ENCODE measurements around the gene EHHADH. TPM values are rescaled to one million over a fixed set of nuclear protein-coding genes. Genes with fewer than 3 reads are reported as not detected.

EHHADH gene
- total RNA-seq, 1 experiment from 2014 or later, result 4.2 TPM

GRCh38 chr3:185187391-185187790, 66.5 kb downstream of the EHHADH start:
- Mint-ChIP-seq H3K4me1 (no peaks in the 10 kb centered on the region), H3K36me3 (no peaks in the 10 kb centered on the region), H3K27ac (peak overlapping the region; percentile 7; the same call in 1 of the 2 replicates), H3K27me3 (ENCODE audit: low read depth) (no peaks in the 10 kb centered on the region), H3K9me3 (no peaks in the 10 kb centered on the region), H3K4me3 (no peak overlapping the region)
- ATAC-seq (no peak), DNase-seq (ENCODE audit: low spot score) (no peak)
- POLR2A ChIA-PET, result no interaction called here
- CTCF ChIA-PET, result interaction anchor here (0.8 to 2.2 kb wide), 2 partner anchors 11 to 13 kb away, joined by 3 to 8 read pairs; no protein-coding TSS in a partner anchor
- no peak for TF ChIP-seq PRRX2 (CRISPR knock-in tag; IDR thresholded peaks at IDR 0.05)
- no peak for TF ChIP-seq IRF1 (CRISPR knock-in tag; IDR thresholded peaks at IDR 0.05)
- TF ChIP-seq OVOL2 (CRISPR knock-in tag; IDR thresholded peaks at IDR 0.05; ENCODE audit: borderline replicate concordance), result no peak

GRCh38 chr3:185176750-185177359, 77.0 kb downstream of the EHHADH start:
- no peak overlapping the region for H3K4me3 Mint-ChIP-seq
- TF ChIP-seq ZNF281 (CRISPR knock-in tag; IDR thresholded peaks at IDR 0.05) (no peak), ZNF532 (CRISPR knock-in tag; IDR thresholded peaks at IDR 0.05; ENCODE audit: borderline replicate concordance) (no peak), ATF1 (CRISPR knock-in tag; IDR thresholded peaks at IDR 0.05) (no peak), PRRX2 (CRISPR knock-in tag; IDR thresholded peaks at IDR 0.05) (no peak), CTCF (IDR thresholded peaks at IDR 0.05) (peak; percentile 50; the same call in 1 of the 2 replicates), NFATC4 (CRISPR knock-in tag; IDR thresholded peaks at IDR 0.05) (no peak)
- H3K4me1 Mint-ChIP-seq, result peaks cover 25% of the 10 kb centered on the region
- no peak overlapping the region for H3K27ac Mint-ChIP-seq
- no peaks in the 10 kb centered on the region for H3K27me3 Mint-ChIP-seq (ENCODE audit: low read depth)
- H3K9me3 Mint-ChIP-seq, result no peaks in the 10 kb centered on the region
- CTCF ChIA-PET, result interaction anchor here (0.6 to 2.0 kb wide), 18 partner anchors 11 to 616 kb away, joined by 3 to 48 read pairs (median 4); partner anchors contain the start of gene EPHB3
- DNase-seq (ENCODE audit: low spot score), result peak; percentile 51
- POLR2A ChIA-PET, result interaction anchor here (0.6 to 0.7 kb wide), 2 partner anchors 12 to 302 kb away, joined by 3 read pairs; no protein-coding TSS in a partner anchor
- no peaks in the 10 kb centered on the region for H3K36me3 Mint-ChIP-seq
- no peak for ATAC-seq

- H3K4me1 Mint-ChIP-seq, result peaks cover 25% of the 10 kb centered on the region
- ChIA-PET CTCF (interaction anchor here (1.1 to 2.0 kb wide), 8 partner anchors 12 to 300 kb away, joined by 4 to 48 read pairs (median 7); no protein-coding TSS in a partner anchor), POLR2A (no interaction called here)
- no peaks in the 10 kb centered on the region for H3K36me3 Mint-ChIP-seq
- peak overlapping the region; percentile 89 for H3K27ac Mint-ChIP-seq
- DNase-seq (ENCODE audit: low spot score), result peak; percentile 38
- H3K27me3 Mint-ChIP-seq (ENCODE audit: low read depth), result no peaks in the 10 kb centered on the region
- no peaks in the 10 kb centered on the region for H3K9me3 Mint-ChIP-seq
- peak overlapping the region; percentile 49 for H3K4me3 Mint-ChIP-seq
- peak; percentile 85 for ATAC-seq
- TF ChIP-seq GABPB1 (CRISPR knock-in tag; IDR thresholded peaks at IDR 0.05) (peak; percentile 43; the same call in 1 of the 2 replicates), ZNF121 (CRISPR knock-in tag; IDR thresholded peaks at IDR 0.05) (no peak), KAT7 (CRISPR knock-in tag; IDR thresholded peaks at IDR 0.05; ENCODE audit: borderline replicate concordance) (no peak), FOXJ3 (CRISPR knock-in tag; IDR thresholded peaks at IDR 0.05; ENCODE audit: borderline replicate concordance) (no peak), ZNF532 (CRISPR knock-in tag; IDR thresholded peaks at IDR 0.05; ENCODE audit: borderline replicate concordance) (no peak), TEAD1 (CRISPR knock-in tag; IDR thresholded peaks at IDR 0.05) (no peak), RORB (CRISPR knock-in tag; IDR thresholded peaks at IDR 0.05) (no peak), ZMAT4 (CRISPR knock-in tag; IDR thresholded peaks at IDR 0.05) (no peak), GTF2I (CRISPR knock-in tag; conservative IDR thresholded peaks at IDR 0.05) (no peak)
Measured at GRCh38 chr3:185175370-185175987, 78.4 kb downstream of the EHHADH start.
